Endothelial cell (in vitro differentiated cells): ENCODE data around the gene KAZN. TPM values are rescaled to one million over a fixed set of nuclear protein-coding genes. Genes with fewer than 3 reads are reported as not detected.

Source experiments
- DNase-seq: peaks from one replicate; pipeline ENCODE4 v3.0.0; 2021; ENCODE audit warnings: low spot score
- H3K27ac Mint-ChIP-seq: one replicate; pipeline ENCODE4 v1.8.0; 2021; ENCODE audit warnings: mixed read lengths, inconsistent platforms; ENCODE audit not compliant: unreplicated experiment
- H3K27me3 Mint-ChIP-seq: one replicate; pipeline ENCODE4 v1.8.0; 2021; ENCODE audit warnings: mild to moderate bottlenecking, moderate library complexity, mixed read lengths, inconsistent platforms; ENCODE audit not compliant: unreplicated experiment
- H3K36me3 Mint-ChIP-seq: one replicate; pipeline ENCODE4 v1.8.0; 2021; ENCODE audit warnings: mild to moderate bottlenecking, low read depth, mixed read lengths, inconsistent platforms; ENCODE audit not compliant: unreplicated experiment
- H3K4me1 Mint-ChIP-seq: one replicate; pipeline ENCODE4 v1.8.0; 2021; ENCODE audit warnings: mild to moderate bottlenecking, mixed read lengths, inconsistent platforms; ENCODE audit not compliant: unreplicated experiment
- H3K4me3 Mint-ChIP-seq: one replicate; pipeline ENCODE4 v1.8.0; 2021; ENCODE audit warnings: mild to moderate bottlenecking, mixed read lengths, inconsistent platforms; ENCODE audit not compliant: unreplicated experiment
- H3K9me3 Mint-ChIP-seq: one replicate; pipeline ENCODE4 v1.8.0; 2021; ENCODE audit warnings: mixed read lengths, inconsistent platforms; ENCODE audit not compliant: unreplicated experiment
- CTCF ChIP-seq: fragments of 200-600 bp; sonication (generic); IDR thresholded peaks from one replicate; pipeline ENCODE4 v1.5.0; 2021; ENCODE audit warnings: antibody characterized with exemption; ENCODE audit not compliant: unreplicated experiment
- total RNA-seq: library from RNA; stranded (reverse); fragmentation: NEBNext Ultra II Directional; extraction: Animal tissue kit (Norgen Biotek cat#: 25700); gene quantifications from one replicate; pipeline ENCODE4 v1.2.1, GENCODE V29; 2021; ENCODE audit not compliant: unreplicated experiment

The KAZN gene
- total RNA-seq, 1 donor from 2014 or later: 10.1 TPM

- H3K9me3 Mint-ChIP-seq: no peaks in the 10 kb centered on the region
- no peak for DNase-seq
- H3K4me3 Mint-ChIP-seq: no peak overlapping the region
- H3K27ac Mint-ChIP-seq: no peak overlapping the region
- TF ChIP-seq CTCF: no peak
- H3K4me1 Mint-ChIP-seq: no peaks in the 10 kb centered on the region
- H3K27me3 Mint-ChIP-seq: peaks cover 2% of the 10 kb centered on the region
- H3K36me3 Mint-ChIP-seq: no peaks in the 10 kb centered on the region
Observed at GRCh38 chr1:14848625-14849024, 250.1 kb downstream of the KAZN start.

GRCh38 chr1:14849038-14849437, 250.6 kb downstream of the KAZN start:
- Mint-ChIP-seq H3K4me3 (no peak overlapping the region), H3K36me3 (no peaks in the 10 kb centered on the region), H3K27me3 (peaks cover 2% of the 10 kb centered on the region), H3K27ac (no peak overlapping the region), H3K9me3 (no peaks in the 10 kb centered on the region), H3K4me1 (no peaks in the 10 kb centered on the region)
- no peak for DNase-seq
- TF ChIP-seq CTCF: no peak

GRCh38 chr1:14850563-14850962, 252.1 kb downstream of the KAZN start:
- no peak overlapping the region for H3K4me3 Mint-ChIP-seq
- no peaks in the 10 kb centered on the region for H3K9me3 Mint-ChIP-seq
- DNase-seq: no peak
- peaks cover 2% of the 10 kb centered on the region for H3K27me3 Mint-ChIP-seq
- H3K27ac Mint-ChIP-seq: no peak overlapping the region
- H3K36me3 Mint-ChIP-seq: no peaks in the 10 kb centered on the region
- H3K4me1 Mint-ChIP-seq: no peaks in the 10 kb centered on the region
- TF ChIP-seq CTCF: no peak

GRCh38 chr1:14851760-14852159, 253.3 kb downstream of the KAZN start:
- Mint-ChIP-seq H3K27me3 (peaks cover 2% of the 10 kb centered on the region), H3K36me3 (no peaks in the 10 kb centered on the region), H3K9me3 (no peaks in the 10 kb centered on the region), H3K27ac (no peak overlapping the region), H3K4me3 (no peak overlapping the region), H3K4me1 (no peaks in the 10 kb centered on the region)
- no peak for TF ChIP-seq CTCF
- no peak for DNase-seq

- Mint-ChIP-seq H3K36me3 (no peaks in the 10 kb centered on the region), H3K4me1 (no peaks in the 10 kb centered on the region), H3K4me3 (no peak overlapping the region), H3K27me3 (peaks cover 2% of the 10 kb centered on the region), H3K9me3 (no peaks in the 10 kb centered on the region), H3K27ac (no peak overlapping the region)
- no peak for DNase-seq
- no peak for TF ChIP-seq CTCF
Observed at GRCh38 chr1:14852291-14852690, 253.8 kb downstream of the KAZN start.
